Activated CD4-positive, alpha-beta T cell treated with anti-CD3 and anti-CD28 coated beads, Interleukin-2, amount 50 U/mL, for 16 hours (primary cell): ENCODE data around the gene CCT3.
"Not testable (repeated sequence)": the region's sequence is repeated elsewhere in the genome, so short reads cannot be mapped to it uniquely, and the experiment has no call there.

Experiments
- DNase-seq: peaks from one replicate; pipeline ENCODE4 v3.0.0-alpha.2; 2020

The CCT3 gene

GRCh38 chr1:156338180-156338976 is at the start of gene CCT3, which contains the start of gene TSACC:
Gene CCT3, minus strand, starts transcription at chr1:156338292. Its CDS starts 108 bp downstream, at chr1:156338184.
Gene TSACC, plus strand, starts transcription at chr1:156338526. Its CDS starts 1,232 bp downstream, at chr1:156339758.
- DNase-seq = peak; percentile 100

- DNase-seq = no peak
Observed at GRCh38 chr1:156387870-156388173, 49.7 kb upstream of the CCT3 start.

GRCh38 chr1:156386949-156387869 is 49.1 kb upstream of the CCT3 start:
- DNase-seq = no peak

GRCh38 chr1:156386134-156386901 is 48.2 kb upstream of the CCT3 start:
- DNase-seq = no peak

GRCh38 chr1:156385534-156386031 is 47.5 kb upstream of the CCT3 start:
- peak; percentile 77 for DNase-seq

GRCh38 chr1:156384658-156385057 is 46.6 kb upstream of the CCT3 start:
- DNase-seq = no peak

- DNase-seq = no peak
Observed at GRCh38 chr1:156384007-156384406, 45.9 kb upstream of the CCT3 start.

GRCh38 chr1:156383023-156383422 is 44.9 kb upstream of the CCT3 start:
- peak; percentile 66 for DNase-seq

GRCh38 chr1:156382561-156382960 is 44.5 kb upstream of the CCT3 start:
- DNase-seq = no peak

GRCh38 chr1:156379420-156380165 is 41.5 kb upstream of the CCT3 start:
- DNase-seq = no peak

GRCh38 chr1:156378557-156378956 is 40.5 kb upstream of the CCT3 start:
- no peak for DNase-seq

GRCh38 chr1:156376958-156377919 is 39.1 kb upstream of the CCT3 start:
- DNase-seq = no peak

- no peak for DNase-seq
Observed at GRCh38 chr1:156376146-156376545, 38.1 kb upstream of the CCT3 start.

GRCh38 chr1:156373546-156373945 is 35.5 kb upstream of the CCT3 start:
- DNase-seq = no peak

GRCh38 chr1:156372876-156373275 is 34.8 kb upstream of the CCT3 start:
- no peak for DNase-seq

- DNase-seq = no peak
Observed at GRCh38 chr1:156372265-156372586, 34.1 kb upstream of the CCT3 start.

GRCh38 chr1:156371553-156372264 is 33.6 kb upstream of the CCT3 start:
- DNase-seq = no peak

GRCh38 chr1:156369685-156370286 is 31.7 kb upstream of the CCT3 start:
- DNase-seq = not testable (repeated sequence)

- DNase-seq = no peak
Observed at GRCh38 chr1:156368889-156369684, 31.0 kb upstream of the CCT3 start, which contains the start of gene RHBG. Gene RHBG, plus strand, starts transcription at chr1:156369211. Its CDS starts 39 bp downstream, at chr1:156369250.
